Loucy (cell line): ENCODE data around the gene IL1B.

Source experiments
- H2AFZ ChIP-seq: fragments of 200-600 bp; sonication (generic); 2 replicates; pipeline ENCODE4 v1.6.0; 2016; ENCODE audit warnings: antibody characterized with exemption, mild to moderate bottlenecking, low read length, moderate library complexity
- H3F3A ChIP-seq: fragments of 200-600 bp; 2 replicates; pipeline ENCODE4 v1.6.0; 2016; ENCODE audit warnings: antibody characterized with exemption, low read depth, mild to moderate bottlenecking
- H3K27me3 ChIP-seq: fragments of 200-600 bp; sonication (generic); 2 replicates; pipeline ENCODE4 v1.6.1; 2014; ENCODE audit warnings: low read length, mild to moderate bottlenecking; ENCODE audit not compliant: insufficient read depth, poor library complexity, severe bottlenecking
- H3K36me3 ChIP-seq: fragments of 200-600 bp; sonication (generic); 2 replicates; pipeline ENCODE4 v1.6.1; 2016; ENCODE audit warnings: low read length; ENCODE audit not compliant: insufficient read depth
- H3K4me1 ChIP-seq: fragments of 200-600 bp; sonication (generic); 2 replicates; pipeline ENCODE4 v1.5.1; 2014; ENCODE audit warnings: low read length, mild to moderate bottlenecking; ENCODE audit not compliant: insufficient read depth, poor library complexity, severe bottlenecking
- H3K4me2 ChIP-seq: fragments of 200-600 bp; sonication (generic); 2 replicates; pipeline ENCODE4 v1.6.0; 2014; ENCODE audit warnings: antibody characterized with exemption, low read length, low read depth, mild to moderate bottlenecking; ENCODE audit not compliant: poor library complexity, severe bottlenecking
- H3K4me3 ChIP-seq: fragments of 200-600 bp; sonication (generic); 2 replicates; pipeline ENCODE4 v1.5.1; 2014; ENCODE audit warnings: low read length, mild to moderate bottlenecking, mixed read lengths; ENCODE audit not compliant: poor library complexity, severe bottlenecking
- H3K79me2 ChIP-seq: fragments of 200-600 bp; sonication (generic); 2 replicates; pipeline ENCODE4 v1.6.1; 2014; ENCODE audit warnings: low read length; ENCODE audit not compliant: insufficient read depth
- H3K9ac ChIP-seq: fragments of 200-600 bp; sonication (generic); 2 replicates; pipeline ENCODE4 v1.6.0; 2014; ENCODE audit warnings: mild to moderate bottlenecking, low read depth, low read length, moderate library complexity; ENCODE audit not compliant: poor library complexity, severe bottlenecking
- H3K9me2 ChIP-seq: fragments of 200-600 bp; sonication (generic); replicated peaks from 2 replicates; pipeline ENCODE4 v1.6.1; 2016; ENCODE audit warnings: low read depth, low read length, mixed read lengths
- H3K9me3 ChIP-seq: fragments of 200-600 bp; sonication (generic); 2 replicates; pipeline ENCODE4 v1.6.1; 2014; ENCODE audit warnings: mild to moderate bottlenecking, antibody characterized with exemption, low read length, low read depth; ENCODE audit not compliant: insufficient read depth
- H4K20me1 ChIP-seq: fragments of 200-600 bp; sonication (generic); 2 replicates; pipeline ENCODE4 v1.6.0; 2014; ENCODE audit warnings: antibody characterized with exemption, low read length, mild to moderate bottlenecking; ENCODE audit not compliant: insufficient read depth, poor library complexity, severe bottlenecking
- EZH2phosphoT487 ChIP-seq: fragments of 200-600 bp; IDR thresholded peaks from 2 replicates; pipeline ENCODE4 v1.6.1; 2018; ENCODE audit warnings: antibody characterized with exemption, mild to moderate bottlenecking, moderate library complexity, borderline replicate concordance
- TF ChIP-seq, protein P1 (sequence below): fragments of 200-600 bp; sonication (generic); conservative IDR thresholded peaks from 2 replicates; pipeline ENCODE4 v1.5.1; 2014; ENCODE audit warnings: mild to moderate bottlenecking, antibody characterized with exemption, low read length

The IL1B gene

DNA sequence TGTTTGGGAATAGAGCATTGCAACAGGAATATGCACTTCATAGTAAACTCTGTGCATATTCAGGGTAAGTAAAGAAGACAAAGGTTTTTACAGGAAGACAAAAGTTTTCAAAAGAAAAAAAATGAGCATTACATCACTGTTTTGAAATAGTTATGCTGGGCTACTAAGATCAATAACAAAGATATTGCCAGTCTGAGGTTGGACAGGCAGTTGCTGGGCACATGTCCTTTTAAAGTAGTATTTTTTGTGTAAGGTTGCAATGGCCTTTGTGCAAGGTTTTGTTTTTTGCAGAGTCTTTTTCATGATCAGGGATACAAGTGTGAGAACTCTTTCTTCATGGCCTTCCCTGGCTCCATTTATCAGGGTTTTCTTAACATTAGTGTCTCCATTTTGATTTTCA is 16.2 kb downstream of the IL1B start:
- Histone ChIP-seq H3K36me3 (no peaks in the 10 kb centered on the region), H3K9me2 (no peaks in the 10 kb centered on the region), H3K4me3 (no peak overlapping the region), H3K9ac (no peak overlapping the region), H3K27me3 (no peaks in the 10 kb centered on the region), H3K4me1 (peaks cover 20% of the 10 kb centered on the region), H4K20me1 (no peaks in the 10 kb centered on the region), H3F3A (no peaks in the 10 kb centered on the region), H3K4me2 (no peak overlapping the region), H2AFZ (no peak overlapping the region), H3K79me2 (no peaks in the 10 kb centered on the region), H3K9me3 (no peaks in the 10 kb centered on the region)
- no peak for TF ChIP-seq EZH2phosphoT487
- TF ChIP-seq, protein P1, sequence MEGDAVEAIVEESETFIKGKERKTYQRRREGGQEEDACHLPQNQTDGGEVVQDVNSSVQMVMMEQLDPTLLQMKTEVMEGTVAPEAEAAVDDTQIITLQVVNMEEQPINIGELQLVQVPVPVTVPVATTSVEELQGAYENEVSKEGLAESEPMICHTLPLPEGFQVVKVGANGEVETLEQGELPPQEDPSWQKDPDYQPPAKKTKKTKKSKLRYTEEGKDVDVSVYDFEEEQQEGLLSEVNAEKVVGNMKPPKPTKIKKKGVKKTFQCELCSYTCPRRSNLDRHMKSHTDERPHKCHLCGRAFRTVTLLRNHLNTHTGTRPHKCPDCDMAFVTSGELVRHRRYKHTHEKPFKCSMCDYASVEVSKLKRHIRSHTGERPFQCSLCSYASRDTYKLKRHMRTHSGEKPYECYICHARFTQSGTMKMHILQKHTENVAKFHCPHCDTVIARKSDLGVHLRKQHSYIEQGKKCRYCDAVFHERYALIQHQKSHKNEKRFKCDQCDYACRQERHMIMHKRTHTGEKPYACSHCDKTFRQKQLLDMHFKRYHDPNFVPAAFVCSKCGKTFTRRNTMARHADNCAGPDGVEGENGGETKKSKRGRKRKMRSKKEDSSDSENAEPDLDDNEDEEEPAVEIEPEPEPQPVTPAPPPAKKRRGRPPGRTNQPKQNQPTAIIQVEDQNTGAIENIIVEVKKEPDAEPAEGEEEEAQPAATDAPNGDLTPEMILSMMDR = no peak

- Histone ChIP-seq H3K9ac (no peak overlapping the region), H3K36me3 (no peaks in the 10 kb centered on the region), H3K9me2 (no peaks in the 10 kb centered on the region), H4K20me1 (no peaks in the 10 kb centered on the region), H3K9me3 (no peaks in the 10 kb centered on the region), H3K4me3 (no peak overlapping the region), H3K4me2 (no peak overlapping the region), H3K4me1 (peaks cover 20% of the 10 kb centered on the region), H3F3A (no peaks in the 10 kb centered on the region), H3K79me2 (no peaks in the 10 kb centered on the region), H3K27me3 (no peaks in the 10 kb centered on the region), H2AFZ (no peak overlapping the region)
- TF ChIP-seq, protein P1 = no peak
- no peak for TF ChIP-seq EZH2phosphoT487
Observed at GRCh38 chr2:112819081-112819480, 17.5 kb downstream of the IL1B start.

DNA sequence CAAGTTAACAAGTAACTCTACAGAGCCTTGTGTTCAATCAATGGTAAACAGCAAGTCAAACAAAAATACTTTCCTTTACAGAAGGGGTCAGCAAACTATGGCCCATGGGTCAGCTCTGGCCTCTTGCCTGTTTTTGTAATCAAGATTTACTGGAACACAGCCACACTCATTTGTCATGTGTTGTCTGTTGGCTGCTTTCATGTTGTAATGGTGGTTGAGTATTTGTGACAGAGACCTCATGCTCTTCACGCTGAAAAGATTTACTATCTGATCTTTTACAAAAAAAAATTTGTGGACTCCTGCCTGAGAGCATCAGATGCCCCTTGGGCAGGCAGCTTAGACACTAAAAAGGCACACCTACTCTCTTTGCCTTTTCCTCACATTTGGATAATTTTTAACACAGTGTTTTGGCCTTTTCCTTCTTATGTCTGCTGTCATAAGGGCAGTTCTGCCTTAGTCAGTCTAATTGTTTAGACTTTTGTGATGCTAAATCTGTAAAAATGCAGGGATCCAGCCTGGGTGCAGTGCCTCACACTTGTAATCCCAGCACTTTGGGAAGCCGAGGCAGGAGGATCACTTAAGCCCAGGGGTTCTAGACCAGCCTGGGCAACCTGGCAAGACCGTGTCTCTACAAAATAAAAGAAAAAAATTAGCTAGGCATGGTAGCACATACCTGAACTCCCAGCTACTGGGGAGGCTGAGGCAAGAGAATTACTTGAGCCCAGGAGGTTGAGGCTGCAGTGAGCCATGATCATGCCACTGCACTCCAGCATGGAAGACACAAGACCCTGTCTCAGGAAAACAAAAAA is 18.3 kb downstream of the IL1B start:
- H3K4me2 ChIP-seq = no peak overlapping the region
- TF ChIP-seq EZH2phosphoT487 = no peak
- TF ChIP-seq, protein P1 = no peak
- no peak overlapping the region for H3K9ac ChIP-seq

More for the DNA sequence above, 18.3 kb downstream of the IL1B start:
- no peaks in the 10 kb centered on the region for H3K27me3 ChIP-seq
- no peak overlapping the region for H2AFZ ChIP-seq
- H3F3A ChIP-seq = no peaks in the 10 kb centered on the region
- no peaks in the 10 kb centered on the region for H4K20me1 ChIP-seq
- no peaks in the 10 kb centered on the region for H3K79me2 ChIP-seq
- H3K4me3 ChIP-seq = no peak overlapping the region
- H3K4me1 ChIP-seq = peaks cover 20% of the 10 kb centered on the region
- no peaks in the 10 kb centered on the region for H3K36me3 ChIP-seq
- no peaks in the 10 kb centered on the region for H3K9me3 ChIP-seq
- H3K9me2 ChIP-seq = no peaks in the 10 kb centered on the region
